Inferior parietal cortex (tissue), 1 donor: ENCODE measurements around the gene EXD3.
"Not testable (repeated sequence)": the region's sequence is repeated elsewhere in the genome, so short reads cannot be mapped to it uniquely, and the experiment has no call there.

ENCODE experiments used
- DNase-seq: peaks from one replicate; pipeline ENCODE4 v3.0.0-alpha.2; 2016; ENCODE audit errors: extremely low spot score

The EXD3 gene

GRCh38 chr9:137379761-137380161 is 43.2 kb downstream of the EXD3 start:
- no peak for DNase-seq

- not testable (repeated sequence) for DNase-seq
Measured at GRCh38 chr9:137378688-137379410, 44.1 kb downstream of the EXD3 start.

- no peak for DNase-seq
Measured at GRCh38 chr9:137376386-137376785, 46.6 kb downstream of the EXD3 start.

GRCh38 chr9:137375321-137376058 is 47.5 kb downstream of the EXD3 start:
- no peak for DNase-seq

GRCh38 chr9:137374131-137374845 is 48.7 kb downstream of the EXD3 start:
- DNase-seq, result no peak

GRCh38 chr9:137373611-137373980 is 49.4 kb downstream of the EXD3 start:
- no peak for DNase-seq

GRCh38 chr9:137372693-137373610 is 50.0 kb downstream of the EXD3 start:
- DNase-seq, result no peak

GRCh38 chr9:137371946-137372651 is 50.9 kb downstream of the EXD3 start:
- DNase-seq, result no peak

GRCh38 chr9:137371521-137371941 is 51.4 kb downstream of the EXD3 start:
- DNase-seq, result no peak

GRCh38 chr9:137370865-137371520 is 52.0 kb downstream of the EXD3 start:
- peak; percentile 17 for DNase-seq

GRCh38 chr9:137369911-137370764 is 52.8 kb downstream of the EXD3 start:
- DNase-seq, result no peak

GRCh38 chr9:137369061-137369787 is 53.7 kb downstream of the EXD3 start:
- DNase-seq, result no peak

- no peak for DNase-seq
Measured at GRCh38 chr9:137368431-137369035, 54.4 kb downstream of the EXD3 start.

GRCh38 chr9:137367506-137368430 is 55.2 kb downstream of the EXD3 start:
- DNase-seq, result no peak

- no peak for DNase-seq
Measured at GRCh38 chr9:137366891-137367381, 56.0 kb downstream of the EXD3 start.

GRCh38 chr9:137366445-137366810 is 56.5 kb downstream of the EXD3 start:
- no peak for DNase-seq
